Parathyroid adenoma (tissue), 2 donors: ENCODE measurements around the gene VPS13C.

Experiments
- H2AFZ ChIP-seq: fragments of 300-600 bp; sonication (generic); one replicate; pipeline ENCODE4 v1.7.0; 2017; ENCODE audit warnings: antibody characterized with exemption, mild to moderate bottlenecking
- H3K27ac ChIP-seq: fragments of 300-600 bp; sonication (generic); one replicate; pipeline ENCODE4 v1.7.0; 2017
- H3K27me3 ChIP-seq: fragments of 300-600 bp; sonication (generic); one replicate; pipeline ENCODE4 v1.7.0; 2017; ENCODE audit warnings: low read length; ENCODE audit not compliant: control insufficient read depth, insufficient read depth
- H3K36me3 ChIP-seq: fragments of 300-600 bp; sonication (generic); one replicate; pipeline ENCODE4 v1.7.0; 2017; ENCODE audit warnings: low read length; ENCODE audit not compliant: control insufficient read depth, insufficient read depth
- H3K4me1 ChIP-seq: fragments of 300-600 bp; sonication (generic); one replicate; pipeline ENCODE4 v1.7.0; 2017; ENCODE audit warnings: control low read depth
- H3K4me2 ChIP-seq: fragments of 300-600 bp; sonication (generic); one replicate; pipeline ENCODE4 v1.7.0; 2017; ENCODE audit warnings: low read length
- H3K4me3 ChIP-seq: fragments of 300-600 bp; sonication (generic); one replicate; pipeline ENCODE4 v1.7.0; 2017; ENCODE audit warnings: low read depth, low read length
- H3K79me2 ChIP-seq: fragments of 300-600 bp; sonication (generic); one replicate; pipeline ENCODE4 v1.7.0; 2017; ENCODE audit warnings: control low read depth
- H3K9ac ChIP-seq: fragments of 300-600 bp; sonication (generic); one replicate; pipeline ENCODE4 v1.7.0; 2017; ENCODE audit warnings: mild to moderate bottlenecking
- H3K9me3 ChIP-seq: fragments of 300-600 bp; sonication (generic); one replicate; pipeline ENCODE4 v1.7.0; 2017; ENCODE audit warnings: low read length; ENCODE audit not compliant: control insufficient read depth
- CTCF ChIP-seq: fragments of 300-600 bp; sonication (generic); IDR thresholded peaks from one replicate; pipeline ENCODE4 v1.7.0; 2017; ENCODE audit warnings: antibody characterized with exemption, mild to moderate bottlenecking
- donor health status: primary hyperparathyroidism.

VPS13C gene

GRCh38 chr15:61943992-61944391 is 116.3 kb downstream of the VPS13C start:
- no peaks in the 10 kb centered on the region for H3K27me3 ChIP-seq
- no peak overlapping the region for H3K27ac ChIP-seq
- H3K79me2 ChIP-seq = no peaks in the 10 kb centered on the region
- H3K9ac ChIP-seq = no peak overlapping the region
- H3K4me2 ChIP-seq = no peak overlapping the region
- TF ChIP-seq CTCF = no peak
- H3K36me3 ChIP-seq = no peaks in the 10 kb centered on the region
- no peak overlapping the region for H2AFZ ChIP-seq
- no peaks in the 10 kb centered on the region for H3K9me3 ChIP-seq
- no peaks in the 10 kb centered on the region for H3K4me1 ChIP-seq
- H3K4me3 ChIP-seq = no peak overlapping the region

- no peak overlapping the region for H3K4me2 ChIP-seq
- no peaks in the 10 kb centered on the region for H3K4me1 ChIP-seq
- H2AFZ ChIP-seq = no peak overlapping the region
- no peak overlapping the region for H3K4me3 ChIP-seq
- H3K27ac ChIP-seq = no peak overlapping the region
- no peaks in the 10 kb centered on the region for H3K79me2 ChIP-seq
- no peaks in the 10 kb centered on the region for H3K9me3 ChIP-seq
- no peak for TF ChIP-seq CTCF
- H3K27me3 ChIP-seq = no peaks in the 10 kb centered on the region
- no peak overlapping the region for H3K9ac ChIP-seq
- no peaks in the 10 kb centered on the region for H3K36me3 ChIP-seq
Observed at GRCh38 chr15:61938249-61938648, 122.0 kb downstream of the VPS13C start.

- H3K27me3 ChIP-seq = no peaks in the 10 kb centered on the region
- H3K4me1 ChIP-seq = no peaks in the 10 kb centered on the region
- H2AFZ ChIP-seq = no peak overlapping the region
- no peak overlapping the region for H3K27ac ChIP-seq
- H3K4me3 ChIP-seq = no peak overlapping the region
- H3K36me3 ChIP-seq = no peaks in the 10 kb centered on the region
- H3K9me3 ChIP-seq = no peaks in the 10 kb centered on the region
- no peak overlapping the region for H3K4me2 ChIP-seq
- no peak for TF ChIP-seq CTCF
- no peak overlapping the region for H3K9ac ChIP-seq
- H3K79me2 ChIP-seq = no peaks in the 10 kb centered on the region
Observed at GRCh38 chr15:61936528-61937195, 123.6 kb downstream of the VPS13C start.

GRCh38 chr15:61935493-61935892 is 124.8 kb downstream of the VPS13C start:
- Histone ChIP-seq H3K9me3 (no peaks in the 10 kb centered on the region), H3K36me3 (no peaks in the 10 kb centered on the region), H3K27me3 (no peaks in the 10 kb centered on the region), H3K9ac (no peak overlapping the region), H3K4me2 (no peak overlapping the region), H3K4me3 (no peak overlapping the region), H3K79me2 (no peaks in the 10 kb centered on the region), H3K4me1 (no peaks in the 10 kb centered on the region), H3K27ac (no peak overlapping the region), H2AFZ (no peak overlapping the region)
- no peak for TF ChIP-seq CTCF

GRCh38 chr15:61929452-61929851 is 130.8 kb downstream of the VPS13C start:
- H3K9ac ChIP-seq = no peak overlapping the region
- H3K4me1 ChIP-seq = no peaks in the 10 kb centered on the region
- H3K27me3 ChIP-seq = no peaks in the 10 kb centered on the region
- no peaks in the 10 kb centered on the region for H3K79me2 ChIP-seq
- no peaks in the 10 kb centered on the region for H3K9me3 ChIP-seq
- H3K27ac ChIP-seq = no peak overlapping the region
- no peak overlapping the region for H2AFZ ChIP-seq
- no peak for TF ChIP-seq CTCF
- no peak overlapping the region for H3K4me2 ChIP-seq
- no peaks in the 10 kb centered on the region for H3K36me3 ChIP-seq
- no peak overlapping the region for H3K4me3 ChIP-seq
